Hindlimb muscle (tissue), 1 donor: Measurements from ENCODE around the gene UBASH3B. TPM values are rescaled to one million over a fixed set of nuclear protein-coding genes. Genes with fewer than 3 reads are reported as not detected.
A peak's percentile ranks its signal among the peaks of the same experiment; 100 is the strongest.

Experiments used
- DNase-seq: peaks from one replicate; pipeline ENCODE4 v3.0.0-alpha.2; 2013
- polyA plus RNA-seq: library from polyadenylated mRNA; unstranded; fragments of 120-200 nt; gene quantifications from one replicate; pipeline ENCODE4 v1.2.1, GENCODE V29; 2013; ENCODE audit not compliant: insufficient read length

Gene UBASH3B
- polyA plus RNA-seq, 1 donor, result 2.9 TPM

DNA sequence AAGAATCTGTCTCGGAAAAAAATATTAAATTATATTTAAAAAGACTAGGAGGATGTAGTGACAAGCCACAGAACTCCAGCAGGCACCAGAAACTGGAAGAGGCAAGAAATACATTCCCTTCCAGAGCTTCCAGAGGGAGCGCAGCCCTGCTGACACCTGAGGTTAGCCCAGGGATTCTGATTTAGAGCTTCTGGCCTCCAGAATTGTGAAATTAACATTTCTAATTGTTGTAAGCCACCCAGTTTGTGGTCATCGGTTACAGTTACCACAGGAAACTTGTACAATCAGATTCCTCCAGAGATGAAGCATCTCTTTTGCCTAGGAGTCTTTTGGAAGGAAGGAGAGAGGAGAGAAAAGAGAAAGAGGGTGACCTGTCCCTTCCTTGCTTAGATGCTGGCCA is 6.4 kb upstream of the UBASH3B start:
- DNase-seq, result no peak

DNA sequence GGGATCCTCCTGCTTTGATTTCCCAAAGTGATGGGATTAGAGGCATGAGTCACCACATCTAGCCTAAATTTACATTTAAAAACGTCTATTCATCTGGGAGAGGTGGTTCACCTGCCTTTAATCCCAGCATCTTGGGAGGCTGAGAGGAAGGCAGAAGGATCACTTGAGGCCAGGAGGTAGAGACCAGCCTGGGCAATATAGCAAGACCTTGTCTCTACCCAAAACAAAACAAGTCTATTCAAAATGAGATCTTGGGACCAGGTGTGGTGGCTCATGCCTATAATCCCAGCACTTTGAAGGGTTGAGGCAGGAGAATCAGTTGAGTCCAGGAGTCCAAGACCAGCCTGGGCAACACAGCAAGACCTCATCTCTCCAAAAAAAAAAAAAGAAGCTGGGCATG is 4.9 kb upstream of the UBASH3B start:
- DNase-seq, result no peak

DNA sequence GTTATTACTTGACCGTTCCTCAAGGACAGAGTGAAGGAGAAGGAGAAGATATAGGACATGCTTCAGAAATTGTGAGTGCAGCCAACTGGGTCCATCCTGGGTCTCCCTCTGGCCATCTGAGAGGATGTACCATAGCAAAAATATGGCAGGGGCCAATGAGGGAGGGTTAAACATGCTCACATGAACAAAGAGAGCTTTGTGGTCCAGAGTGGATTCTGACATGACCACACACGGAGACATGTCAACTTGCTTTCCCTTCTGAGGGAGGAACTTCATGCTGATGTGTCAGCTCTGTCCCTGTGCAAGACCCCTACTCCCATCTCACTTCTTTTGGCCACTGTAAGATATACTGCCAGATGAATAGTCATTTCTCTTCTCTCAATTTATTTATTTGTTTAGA is 3.0 kb upstream of the UBASH3B start:
- no peak for DNase-seq

DNA sequence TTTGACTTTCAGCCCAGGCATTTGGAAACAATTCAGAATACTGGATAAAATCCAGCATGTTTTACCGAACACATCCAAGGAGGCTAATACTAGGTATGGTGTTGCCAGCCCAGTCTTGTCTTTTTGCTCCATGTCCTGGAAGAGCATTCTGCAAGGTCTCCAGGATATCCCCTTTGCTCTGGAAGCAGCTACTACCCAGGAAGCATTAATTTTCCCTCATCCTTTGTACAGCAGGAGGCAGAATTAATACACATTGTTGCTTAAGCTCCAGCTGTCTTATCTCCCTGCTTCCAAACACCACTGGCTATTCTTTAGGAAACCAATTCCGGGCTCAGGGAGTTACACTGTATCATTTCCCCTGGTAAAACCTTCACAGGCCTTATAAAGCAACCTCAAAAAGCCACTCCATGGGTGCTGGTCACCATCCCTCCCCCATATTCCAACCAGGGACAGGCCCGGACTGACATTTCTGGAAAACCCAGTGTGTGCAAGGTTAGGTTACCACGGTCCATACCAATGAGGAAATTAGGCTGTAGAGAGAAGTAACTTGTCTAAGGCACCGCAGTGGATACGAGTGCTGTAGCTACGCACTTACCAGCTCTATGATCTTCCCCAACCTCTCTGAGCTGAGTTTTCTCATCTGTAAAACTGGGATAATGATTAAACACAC is 1.5 kb upstream of the UBASH3B start:
- DNase-seq, result no peak

DNA sequence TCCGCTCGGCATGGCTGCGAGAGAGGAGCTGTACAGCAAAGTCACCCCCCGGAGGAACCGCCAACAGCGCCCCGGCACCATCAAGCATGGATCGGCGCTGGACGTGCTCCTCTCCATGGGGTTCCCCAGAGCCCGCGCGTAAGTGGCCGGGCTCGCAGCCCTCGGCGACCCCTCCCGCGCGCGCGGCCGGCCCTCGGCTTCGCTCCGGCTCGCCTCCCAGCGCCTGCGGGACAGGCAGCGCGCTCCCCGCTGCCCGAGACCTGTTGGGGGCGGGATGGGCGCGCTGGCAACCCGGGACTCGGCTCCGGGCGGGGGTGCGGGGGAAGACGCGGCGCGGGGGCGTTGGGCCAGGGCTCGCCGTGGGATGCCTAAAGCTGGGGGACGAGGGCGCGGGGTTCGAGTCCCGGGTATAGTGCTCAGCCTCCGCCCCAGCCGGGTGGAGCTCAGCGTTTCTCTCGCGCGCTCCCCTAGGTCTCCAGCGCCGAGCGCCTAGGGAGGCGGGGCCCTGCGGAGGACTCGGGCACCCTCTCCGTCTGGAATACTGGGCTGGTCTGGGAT is 630 bp downstream of the UBASH3B start:
- DNase-seq, result no peak

DNA sequence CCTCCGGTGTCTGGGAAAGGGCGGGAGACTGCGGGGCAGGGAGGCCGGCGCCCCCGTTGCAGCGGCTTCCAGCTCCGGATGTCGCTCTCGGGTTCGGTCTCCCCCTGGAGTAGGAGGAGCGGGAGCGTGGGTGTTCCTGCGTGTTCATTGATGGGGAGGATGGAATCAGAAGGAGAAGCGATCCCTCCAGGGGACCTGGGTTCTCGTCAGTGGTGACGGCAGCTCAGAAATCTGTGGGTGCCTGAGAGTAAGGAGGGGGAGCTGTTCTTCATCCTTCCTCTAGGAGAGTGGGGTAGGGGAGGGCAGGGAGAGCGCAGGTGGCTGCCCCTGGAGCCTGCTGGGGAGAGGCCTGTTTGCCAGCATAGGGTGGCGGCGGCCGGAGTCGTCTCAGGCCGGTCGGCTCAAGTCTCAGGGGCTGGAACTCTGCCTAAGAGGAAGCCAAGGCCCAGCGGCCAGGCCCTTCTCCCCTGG is 1.1 kb downstream of the UBASH3B start:
- peak; percentile 46 for DNase-seq

DNA sequence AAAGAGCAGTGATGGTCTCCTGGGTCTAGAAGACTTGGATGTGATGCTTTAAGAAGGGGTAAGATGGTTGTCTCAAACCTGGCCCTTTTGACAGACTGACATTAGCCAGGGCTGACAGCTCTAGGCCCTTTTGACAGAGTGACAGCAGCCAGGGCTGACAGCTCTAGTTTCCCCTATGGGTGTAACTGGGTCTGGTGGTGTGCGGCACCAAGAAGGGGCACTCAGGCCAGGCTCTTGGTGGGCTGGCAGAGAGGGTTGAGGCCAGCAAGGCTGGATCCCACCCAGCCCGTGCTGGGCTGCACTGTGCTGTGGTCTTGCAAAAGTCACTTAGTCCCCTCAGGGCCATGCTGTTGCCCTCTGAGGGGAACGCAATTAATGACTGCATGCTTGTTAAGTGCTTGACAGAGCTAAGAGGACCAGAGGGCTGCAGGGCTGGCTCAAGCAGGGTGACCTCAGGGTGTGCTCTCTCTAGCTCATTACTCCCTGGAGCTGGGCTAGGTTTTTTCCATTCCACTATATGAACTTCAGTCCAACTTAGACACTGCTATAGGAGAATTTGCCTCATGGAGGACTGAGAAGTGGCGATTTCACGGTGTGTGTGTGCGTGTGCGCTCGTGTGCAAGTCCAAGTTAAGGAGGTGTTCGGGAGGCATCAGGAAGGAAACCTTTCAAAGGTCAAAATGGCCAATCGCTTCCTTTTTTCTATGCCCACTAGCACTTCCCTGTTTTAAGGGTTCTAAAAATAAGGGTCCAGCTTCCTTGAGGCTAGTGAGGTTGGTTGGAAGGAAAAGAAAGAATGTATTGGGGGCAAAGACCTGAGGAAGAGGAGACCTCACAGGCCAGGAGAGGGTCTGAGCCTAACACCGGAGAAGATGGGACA is 4.4 kb downstream of the UBASH3B start:
- DNase-seq, result no peak

DNA sequence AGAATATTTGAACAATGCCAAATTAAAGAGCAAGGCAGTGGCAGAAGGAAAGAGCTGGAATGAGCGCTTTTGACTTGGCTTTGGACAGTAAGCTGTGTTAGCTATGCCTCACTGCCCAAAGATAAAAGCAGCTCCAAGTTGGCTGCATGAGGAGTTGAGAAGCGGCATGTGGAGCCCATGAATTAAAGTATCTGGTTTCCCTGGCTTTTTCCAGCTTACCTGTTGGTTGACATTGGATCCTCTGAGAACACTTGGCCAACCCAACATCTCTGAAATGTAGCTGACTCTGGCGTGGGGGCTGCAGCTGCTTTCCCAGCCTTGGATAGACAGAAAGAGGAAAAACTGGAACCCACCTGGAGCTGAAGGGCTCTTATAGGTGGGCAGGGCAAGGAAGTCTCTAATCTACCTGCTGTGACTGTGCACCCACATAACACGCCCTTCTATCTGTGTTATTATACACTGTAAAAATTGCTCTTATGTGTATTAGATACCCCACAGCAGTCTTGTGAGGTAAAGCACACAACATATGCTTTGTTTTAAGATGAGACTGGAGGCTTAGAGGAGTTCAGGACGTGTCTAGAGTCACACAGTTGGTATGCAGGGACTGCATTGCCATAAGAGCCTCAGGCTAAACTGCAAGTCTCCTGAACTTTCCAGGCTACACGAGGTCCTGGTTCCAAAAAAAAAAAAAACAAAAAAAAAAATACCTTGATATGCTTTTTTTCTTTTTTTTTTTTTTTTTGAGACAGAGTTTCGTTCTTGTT is 5.8 kb downstream of the UBASH3B start:
- no peak for DNase-seq

DNA sequence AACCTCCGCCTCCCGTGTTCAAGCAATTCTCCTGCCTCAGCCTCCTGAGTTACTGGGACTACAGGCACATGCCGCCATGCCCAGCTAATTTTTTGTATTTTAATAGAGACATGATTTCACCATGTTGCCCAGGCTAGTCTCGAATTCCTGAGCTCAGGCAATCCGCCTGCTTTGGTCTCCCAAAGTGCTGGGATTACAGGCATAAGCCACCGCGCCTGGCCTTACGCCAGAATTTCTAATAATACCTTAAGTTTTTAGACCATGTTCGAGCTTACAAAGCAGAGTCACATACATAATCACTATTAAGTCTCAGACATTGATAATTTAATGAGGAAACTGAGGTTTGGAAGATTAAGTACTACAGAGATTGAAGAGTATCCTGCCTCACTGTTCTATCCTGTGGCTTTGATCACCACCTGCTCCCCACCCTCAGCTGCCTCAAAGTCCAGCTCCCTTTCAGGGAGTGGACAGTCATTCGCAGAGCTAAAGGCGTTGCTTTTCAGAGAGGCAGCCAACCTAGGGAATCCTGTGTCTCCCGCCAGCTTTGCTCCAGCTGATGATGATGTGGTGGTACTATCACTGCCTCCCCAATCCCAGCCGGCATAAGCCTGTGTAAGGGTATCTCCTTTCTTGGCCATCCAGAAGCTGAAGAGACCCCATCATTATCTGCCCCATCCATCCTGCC is 7.7 kb downstream of the UBASH3B start:
- no peak for DNase-seq

DNA sequence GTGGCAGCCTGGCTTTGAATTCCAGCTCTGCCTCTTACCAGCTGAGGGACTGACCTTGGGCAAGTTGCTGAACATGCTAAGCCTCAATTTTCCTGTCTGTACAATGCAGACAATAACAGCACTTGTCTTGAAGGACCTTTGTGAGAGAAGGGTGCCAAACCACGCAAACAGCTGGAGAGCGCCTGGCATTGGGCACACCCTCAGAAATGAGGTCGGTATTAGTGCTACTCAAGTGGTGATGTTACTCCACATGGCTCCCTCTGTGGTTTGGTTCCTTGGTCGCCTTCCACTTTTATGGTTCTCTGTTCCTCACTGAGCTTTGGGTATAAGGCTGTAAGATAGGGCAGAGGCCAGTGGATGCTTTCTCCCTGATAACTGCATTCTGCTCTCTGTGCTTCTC is 8.2 kb downstream of the UBASH3B start:
- no peak for DNase-seq

DNA sequence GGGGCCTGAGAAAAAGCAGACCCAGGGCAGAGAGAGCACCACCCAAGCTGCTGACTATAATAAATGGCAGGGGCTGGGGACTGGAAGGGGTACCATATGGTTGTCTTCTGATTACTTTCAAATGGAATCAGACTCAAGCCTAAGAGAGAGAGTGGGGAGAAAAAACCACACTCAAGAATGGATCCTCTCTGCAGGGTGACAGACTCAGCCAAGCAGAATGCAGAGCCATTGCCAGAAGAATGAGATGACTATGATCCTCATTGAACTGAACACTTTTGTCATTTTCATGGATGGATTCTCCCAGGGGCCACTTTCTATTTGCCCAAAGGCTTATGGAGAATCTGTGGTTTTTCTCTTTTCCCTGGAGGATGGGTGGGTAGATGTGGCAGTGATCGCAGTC is 8.7 kb downstream of the UBASH3B start:
- no peak for DNase-seq

DNA sequence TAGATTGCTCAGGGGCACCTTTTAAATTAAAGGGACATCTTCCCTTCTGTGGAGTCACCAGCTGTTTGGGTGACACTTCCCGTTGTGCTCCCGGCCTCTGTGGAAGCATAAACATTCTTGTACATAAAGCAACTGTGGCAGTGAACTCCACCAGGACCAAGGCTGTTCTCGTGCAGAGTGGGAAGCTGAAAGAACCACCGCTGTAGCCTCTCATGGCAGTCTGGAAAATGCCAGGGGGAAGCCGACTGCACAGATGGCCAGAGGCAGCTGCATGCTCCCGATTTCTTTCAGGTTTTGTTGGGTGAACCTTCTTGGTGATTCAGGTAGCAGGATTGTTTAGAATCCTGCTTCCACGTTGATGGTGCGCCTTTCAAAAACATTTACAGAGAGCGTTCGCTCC is 10.3 kb downstream of the UBASH3B start:
- no peak for DNase-seq

DNA sequence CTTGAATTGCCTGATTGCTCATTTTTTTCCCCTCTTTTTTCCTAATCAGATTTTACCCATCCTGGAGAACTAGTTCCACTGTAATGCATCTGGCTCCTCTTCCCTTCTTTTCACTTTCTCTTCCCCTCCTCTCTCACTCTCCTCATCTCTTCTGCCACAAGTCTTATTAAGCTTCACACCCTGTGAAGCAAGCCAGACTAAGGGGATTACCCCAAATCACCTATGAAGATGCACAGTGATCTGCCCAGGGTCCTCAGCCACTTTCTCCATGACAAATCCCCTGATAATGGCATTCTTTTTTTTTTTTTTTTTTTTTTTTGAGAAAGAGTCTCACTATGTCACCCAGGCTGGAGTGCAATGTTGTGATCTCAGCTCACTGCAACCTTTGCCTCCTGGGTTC is 11.2 kb downstream of the UBASH3B start:
- DNase-seq, result no peak

DNA sequence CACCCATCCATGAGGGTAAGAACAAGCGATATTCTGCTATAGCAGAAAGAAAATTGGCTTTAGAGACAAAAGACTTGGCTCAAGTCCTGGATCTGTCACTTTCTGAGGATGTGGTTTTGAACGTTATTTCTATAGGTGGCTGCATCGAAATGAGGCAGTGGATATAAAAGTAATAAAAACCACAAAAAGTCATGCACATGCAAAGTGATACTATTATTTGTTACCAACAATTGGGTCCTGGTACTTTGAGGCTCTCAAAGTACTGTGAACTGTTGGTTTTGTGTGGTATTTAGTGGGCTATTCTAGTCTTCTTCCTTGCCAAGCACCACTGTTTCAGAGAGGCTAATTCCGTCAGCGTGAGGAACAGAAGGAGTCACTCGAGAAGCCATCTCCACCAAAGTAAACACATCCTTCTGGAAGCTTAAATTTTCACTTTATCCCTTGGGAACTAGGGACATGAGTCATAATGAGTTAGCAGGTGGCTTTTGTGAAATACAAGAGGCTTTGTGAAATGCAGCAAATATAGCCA is 13.1 kb downstream of the UBASH3B start:
- DNase-seq, result no peak

DNA sequence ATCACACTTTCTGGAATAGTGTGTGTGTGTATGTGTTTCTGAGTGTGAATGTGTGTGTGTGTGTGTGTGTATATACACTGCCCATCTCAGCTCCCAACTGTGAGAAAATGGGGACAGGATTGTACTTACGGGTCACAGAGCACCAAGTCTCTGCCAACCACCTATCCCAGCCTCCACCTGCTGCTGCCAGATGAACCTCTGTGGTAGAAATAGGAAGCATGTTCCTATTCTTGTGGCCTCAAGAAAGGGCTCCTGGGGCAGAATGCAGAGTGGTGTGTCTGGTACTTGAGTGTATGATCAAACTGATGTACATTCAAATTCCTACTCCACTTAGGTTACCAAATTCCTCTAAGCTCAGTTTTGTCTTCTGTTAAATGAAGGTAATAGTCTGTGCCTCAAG is 14.6 kb downstream of the UBASH3B start:
- DNase-seq, result no peak

DNA sequence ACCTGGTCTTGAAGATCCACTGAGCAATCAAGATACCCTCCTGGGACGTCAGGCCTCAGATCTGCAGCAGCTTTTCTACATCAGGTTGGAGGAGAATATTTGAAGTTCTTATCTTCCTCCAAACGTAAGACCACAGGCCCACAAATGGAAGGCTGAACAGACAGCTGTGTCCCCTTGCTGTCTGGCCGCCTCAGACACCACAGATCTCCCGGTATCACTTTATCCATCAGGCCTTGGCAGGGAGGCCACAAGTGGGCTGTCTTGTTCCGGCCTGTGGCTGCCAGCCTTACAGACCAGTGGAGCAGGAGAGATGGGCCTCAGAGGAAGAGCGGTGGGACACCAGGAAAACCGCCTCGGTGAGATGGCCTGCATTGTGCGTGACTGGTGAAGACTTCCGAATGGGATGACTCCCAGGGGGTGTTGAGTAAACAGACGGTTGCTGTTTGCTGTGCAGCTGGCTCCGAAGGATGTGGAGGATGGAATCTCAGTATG is 15.9 kb downstream of the UBASH3B start:
- DNase-seq, result no peak

DNA sequence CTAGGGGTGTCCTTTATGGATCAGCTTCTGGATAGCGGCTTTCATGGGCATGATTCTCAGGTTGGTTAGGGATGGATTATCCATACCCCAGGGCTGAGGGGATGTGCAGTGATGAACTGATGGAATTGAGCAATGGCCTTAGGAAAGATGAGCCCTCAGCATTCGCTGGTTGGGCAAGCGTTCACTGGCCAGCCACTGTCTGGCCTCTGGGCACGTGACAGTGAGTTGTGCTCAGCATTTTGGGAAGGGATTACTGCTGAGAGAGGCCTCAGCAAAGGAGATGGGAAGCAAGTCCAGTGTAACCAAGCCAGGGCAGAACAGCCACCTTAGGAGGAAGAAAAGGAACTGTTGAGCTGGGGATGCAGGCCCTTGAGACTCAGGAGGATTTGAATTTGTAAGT is 17.4 kb downstream of the UBASH3B start:
- no peak for DNase-seq

DNA sequence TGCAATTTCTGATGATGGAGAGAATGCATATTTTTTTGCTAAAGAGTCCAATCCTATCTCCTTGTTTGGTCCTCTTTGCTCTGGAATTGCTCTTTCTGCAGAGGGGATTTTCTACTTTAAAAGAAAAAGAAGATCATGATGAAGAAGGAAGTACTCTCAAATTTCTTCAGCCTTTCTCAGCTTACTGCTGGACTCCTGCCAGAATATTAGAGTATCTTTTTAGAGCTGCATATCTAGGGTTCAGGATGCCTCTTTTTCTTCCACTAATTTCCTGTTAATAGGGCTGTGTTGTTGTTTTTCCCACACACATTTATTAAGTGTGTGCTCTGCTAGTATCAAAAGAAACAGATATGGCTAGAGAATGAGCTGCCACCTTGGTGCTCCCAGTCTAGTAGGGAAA is 18.2 kb downstream of the UBASH3B start:
- no peak for DNase-seq

DNA sequence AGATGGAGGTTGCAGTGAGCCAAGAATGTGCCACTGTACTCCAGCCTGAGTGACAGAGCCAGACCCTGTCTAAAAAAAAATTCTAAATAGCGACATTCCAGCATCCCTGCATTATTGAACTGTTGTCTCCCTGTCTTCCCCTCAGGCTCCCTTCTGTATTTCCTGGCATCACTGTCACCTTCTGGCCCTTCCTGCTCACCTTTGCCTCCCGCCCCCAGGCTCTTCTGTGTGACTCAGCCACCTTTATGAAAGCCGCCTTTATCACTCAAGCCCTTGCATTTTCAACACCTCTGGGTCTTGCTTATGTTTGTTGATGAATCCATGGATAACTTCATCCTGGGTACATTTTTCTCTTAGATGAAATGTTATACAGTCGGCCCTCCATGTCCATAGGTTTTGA is 21.1 kb downstream of the UBASH3B start:
- no peak for DNase-seq

DNA sequence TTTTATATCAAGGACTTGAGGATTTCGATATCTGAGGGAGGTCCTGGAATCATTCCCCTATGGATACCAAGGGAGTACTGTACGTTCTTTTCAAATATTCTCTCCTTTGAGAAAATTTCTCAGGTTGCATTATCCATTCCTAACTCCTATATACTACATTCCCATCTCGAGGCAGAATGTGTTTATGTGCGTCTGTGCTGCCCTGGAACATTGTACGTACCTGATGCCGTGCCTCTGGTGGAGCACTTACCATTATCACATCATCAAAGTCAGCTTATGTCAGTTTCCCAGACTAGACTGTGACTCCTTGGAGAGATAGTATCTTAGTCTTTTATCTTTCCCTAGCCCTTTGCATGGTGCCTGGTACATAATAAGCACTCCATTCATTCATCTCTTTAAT is 21.7 kb downstream of the UBASH3B start:
- no peak for DNase-seq

DNA sequence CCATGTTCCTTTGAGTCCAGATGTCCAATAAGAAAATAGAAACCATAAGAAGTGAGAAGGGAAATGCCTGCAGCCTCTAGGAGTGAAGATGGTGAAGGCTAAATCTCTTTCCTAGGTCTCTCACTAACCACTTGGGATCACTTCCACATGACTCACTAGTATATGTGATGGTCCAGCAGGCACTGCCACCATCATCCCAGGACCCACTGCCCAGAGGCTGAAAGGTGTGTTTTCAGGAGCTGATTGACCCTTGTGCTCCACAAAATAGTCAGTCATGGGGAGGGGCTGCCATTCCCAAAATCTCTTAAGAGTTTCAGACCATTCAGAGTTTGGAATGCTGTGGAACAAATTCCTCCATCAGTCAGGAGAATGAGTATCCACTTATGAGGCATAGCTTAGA is 22.9 kb downstream of the UBASH3B start:
- DNase-seq, result no peak

DNA sequence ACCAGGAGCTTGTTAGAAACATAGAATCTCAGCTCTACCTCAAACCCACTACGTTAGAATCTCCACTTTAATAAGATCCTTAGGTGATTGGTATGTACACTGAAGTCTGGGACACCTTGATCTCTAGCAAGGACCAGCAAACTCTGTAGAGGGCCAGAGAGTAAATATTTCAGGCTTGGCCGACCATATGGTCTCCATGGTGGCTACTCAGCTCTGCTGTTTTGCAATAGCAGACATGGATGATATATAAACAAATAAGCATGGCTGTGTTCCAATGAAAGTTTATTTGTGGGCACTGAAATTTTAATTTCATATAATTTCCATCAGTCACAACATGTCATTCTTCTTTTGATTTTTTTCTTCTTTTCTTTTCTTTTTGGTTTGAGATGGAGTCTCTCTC is 23.9 kb downstream of the UBASH3B start:
- no peak for DNase-seq
